ENCODE results near the gene MAGI1. TPM values are rescaled to one million over a fixed set of nuclear protein-coding genes. Genes with fewer than 3 reads are reported as not detected.

MAGI1 gene
- polyA plus RNA-seq, 3 donors, result not detected

DNA sequence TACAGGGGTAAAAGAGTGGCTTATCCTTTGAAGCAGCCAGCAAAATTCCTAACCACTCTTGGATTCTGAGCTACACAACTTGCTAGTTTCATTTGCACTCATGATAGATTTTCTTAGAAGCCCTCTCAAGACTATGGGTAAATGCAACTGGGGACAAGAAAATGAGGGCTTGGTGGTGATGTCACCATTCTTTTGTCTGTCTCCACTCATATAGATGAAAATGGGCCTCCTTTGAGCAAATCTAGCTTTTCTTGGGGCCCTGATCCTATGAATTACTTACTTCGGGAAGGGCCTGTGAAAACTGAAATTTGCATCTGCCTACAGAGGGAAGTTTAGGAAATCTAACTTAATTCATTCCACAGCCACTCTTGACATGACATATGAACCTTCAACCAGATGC is 486.3 kb downstream of the MAGI1 start:
- peaks cover 10 to 34% (median 29%) of the 10 kb centered on the region in 3 donors for H3K27me3 Mint-ChIP-seq (ENCODE audit: low read depth in 3 of 3)
- Histone ChIP-seq H3K27me3 (ENCODE audit: control insufficient read depth in 2 of 2, insufficient read depth in 2 of 2, low read length in 2 of 2) (peaks cover 2 to 22% of the 10 kb centered on the region in 2 donors), H3K4me1 (ENCODE audit: control insufficient read depth in 1 of 2, insufficient read depth in 2 of 2, low read length in 2 of 2) (no peaks in the 10 kb centered on the region), H3K27ac (ENCODE audit: low read depth in 1 of 2, low read length in 2 of 2) (no peak overlapping the region), H3K4me2 (replicated peaks; ENCODE audit: extremely low read depth, low read length, poor library complexity, severe bottlenecking) (no peak overlapping the region), H2AFZ (ENCODE audit: insufficient read depth, low read depth, low read length, poor library complexity, severe bottlenecking) (no peak overlapping the region), H3K36me3 (replicated peaks in 1 of 2; ENCODE audit: control insufficient read depth in 1 of 2, insufficient read depth in 2 of 2, low read length in 2 of 2) (no peaks in the 10 kb centered on the region), H3K9ac (ENCODE audit: insufficient read depth, low read length, poor library complexity, severe bottlenecking) (no peak overlapping the region), H4K20me1 (ENCODE audit: insufficient read depth, low read length) (no peaks in the 10 kb centered on the region), H3K79me2 (ENCODE audit: insufficient read depth, low read length) (no peaks in the 10 kb centered on the region), H3K9me3 (replicated peaks in 1 of 2; ENCODE audit: control insufficient read depth in 1 of 2, insufficient read depth in 1 of 2, low read length in 2 of 2) (peaks cover 0 to 6% of the 10 kb centered on the region in 2 donors), H3K4me3 (replicated peaks in 1 of 3; ENCODE audit: low read depth in 2 of 3, low read length in 3 of 3) (no peak overlapping the region)
- H3K4me3 Mint-ChIP-seq, result no peak overlapping the region
- no peaks in the 10 kb centered on the region for H3K36me3 Mint-ChIP-seq
- no peak for DNase-seq
- H3K27ac Mint-ChIP-seq, result no peak overlapping the region
- TF ChIP-seq, protein P1, sequence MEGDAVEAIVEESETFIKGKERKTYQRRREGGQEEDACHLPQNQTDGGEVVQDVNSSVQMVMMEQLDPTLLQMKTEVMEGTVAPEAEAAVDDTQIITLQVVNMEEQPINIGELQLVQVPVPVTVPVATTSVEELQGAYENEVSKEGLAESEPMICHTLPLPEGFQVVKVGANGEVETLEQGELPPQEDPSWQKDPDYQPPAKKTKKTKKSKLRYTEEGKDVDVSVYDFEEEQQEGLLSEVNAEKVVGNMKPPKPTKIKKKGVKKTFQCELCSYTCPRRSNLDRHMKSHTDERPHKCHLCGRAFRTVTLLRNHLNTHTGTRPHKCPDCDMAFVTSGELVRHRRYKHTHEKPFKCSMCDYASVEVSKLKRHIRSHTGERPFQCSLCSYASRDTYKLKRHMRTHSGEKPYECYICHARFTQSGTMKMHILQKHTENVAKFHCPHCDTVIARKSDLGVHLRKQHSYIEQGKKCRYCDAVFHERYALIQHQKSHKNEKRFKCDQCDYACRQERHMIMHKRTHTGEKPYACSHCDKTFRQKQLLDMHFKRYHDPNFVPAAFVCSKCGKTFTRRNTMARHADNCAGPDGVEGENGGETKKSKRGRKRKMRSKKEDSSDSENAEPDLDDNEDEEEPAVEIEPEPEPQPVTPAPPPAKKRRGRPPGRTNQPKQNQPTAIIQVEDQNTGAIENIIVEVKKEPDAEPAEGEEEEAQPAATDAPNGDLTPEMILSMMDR (IDR thresholded peaks at IDR 0.05), result no peak
- peaks cover 3 to 10% (median 8%) of the 10 kb centered on the region in 7 donors for H3K9me3 Mint-ChIP-seq
- intact Hi-C loops (cut with micrococcal nuclease), result no loop called here
- H3K4me1 Mint-ChIP-seq, result no peaks in the 10 kb centered on the region
- no CpG with 5 or more reads among the region's 1 CpG for WGBS (ENCODE audit: insufficient coverage)

- H3K4me2 ChIP-seq (replicated peaks; ENCODE audit: extremely low read depth, low read length, poor library complexity, severe bottlenecking), result no peak overlapping the region
- Mint-ChIP-seq H3K27me3 (ENCODE audit: low read depth in 3 of 3) (peaks cover 10 to 34% (median 29%) of the 10 kb centered on the region in 3 donors), H3K27ac (no peak overlapping the region), H3K9me3 (peaks cover 3 to 10% (median 8%) of the 10 kb centered on the region in 7 donors), H3K36me3 (no peaks in the 10 kb centered on the region), H3K4me3 (no peak overlapping the region), H3K4me1 (no peaks in the 10 kb centered on the region)
- H3K36me3 ChIP-seq (replicated peaks in 1 of 2; ENCODE audit: control insufficient read depth in 1 of 2, insufficient read depth in 2 of 2, low read length in 2 of 2), result no peaks in the 10 kb centered on the region
- intact Hi-C loops (cut with micrococcal nuclease), result no loop called here
- TF ChIP-seq, protein P1 (IDR thresholded peaks at IDR 0.05), result no peak
- no peaks in the 10 kb centered on the region for H3K79me2 ChIP-seq (ENCODE audit: insufficient read depth, low read length)
- no peak overlapping the region for H3K4me3 ChIP-seq (replicated peaks in 1 of 3; ENCODE audit: low read depth in 2 of 3, low read length in 3 of 3)
- H3K9me3 ChIP-seq (replicated peaks in 1 of 2; ENCODE audit: control insufficient read depth in 1 of 2, insufficient read depth in 1 of 2, low read length in 2 of 2), result peaks cover 0 to 6% of the 10 kb centered on the region in 2 donors
- no peak overlapping the region for H3K9ac ChIP-seq (ENCODE audit: insufficient read depth, low read length, poor library complexity, severe bottlenecking)
- DNase-seq, result no peak
- no peaks in the 10 kb centered on the region for H4K20me1 ChIP-seq (ENCODE audit: insufficient read depth, low read length)
- no peak overlapping the region for H3K27ac ChIP-seq (ENCODE audit: low read depth in 1 of 2, low read length in 2 of 2)
- no peaks in the 10 kb centered on the region for H3K4me1 ChIP-seq (ENCODE audit: control insufficient read depth in 1 of 2, insufficient read depth in 2 of 2, low read length in 2 of 2)
- no CpG with 5 or more reads among the region's 1 CpG for WGBS (ENCODE audit: insufficient coverage)
- peaks cover 2 to 22% of the 10 kb centered on the region in 2 donors for H3K27me3 ChIP-seq (ENCODE audit: control insufficient read depth in 2 of 2, insufficient read depth in 2 of 2, low read length in 2 of 2)
- H2AFZ ChIP-seq (ENCODE audit: insufficient read depth, low read depth, low read length, poor library complexity, severe bottlenecking), result no peak overlapping the region
These were observed 486.8 kb downstream of the MAGI1 start for GRCh38 chr3:65551945-65552344.

Measured in CD14-positive monocyte (primary cell).